ENCODE results near the gene SLC8A2.

- TF ChIP-seq CTCF (IDR thresholded peaks at IDR 0.05; ENCODE audit: low read length), result no peak
- TF ChIP-seq EZH2 (IDR thresholded peaks at IDR 0.05; ENCODE audit: borderline replicate concordance, low read length), result no peak
Measured at GRCh38 chr19:47509973-47510372, 38.3 kb upstream of the SLC8A2 start.
